ENCODE results near the gene ASXL2.

DNA sequence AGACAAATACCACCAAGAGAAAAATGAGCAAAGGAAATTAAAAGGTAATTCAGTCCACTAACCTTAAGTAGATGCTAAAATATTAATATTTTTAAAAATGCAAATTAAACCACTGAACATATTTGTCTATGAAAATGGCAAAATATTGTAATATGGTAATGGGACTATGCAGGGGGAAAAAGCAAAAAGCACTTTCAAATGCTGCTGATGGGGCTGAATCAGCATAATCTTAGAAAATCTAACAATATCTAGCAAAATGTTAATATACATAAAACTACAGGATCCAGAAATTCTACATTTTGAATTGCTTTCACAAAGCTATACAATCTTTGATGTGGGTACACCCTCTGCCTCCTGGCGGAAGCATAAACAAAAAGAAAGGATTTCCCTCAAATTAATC is 118.0 kb downstream of the ASXL2 start:
- TF ChIP-seq ZNF274 (IDR thresholded peaks at IDR 0.05; ENCODE audit: low read depth, low read length): no peak
- TF ChIP-seq SUZ12 (IDR thresholded peaks at IDR 0.05; ENCODE audit: extremely low read depth, insufficient read depth, insufficient read length): no peak

All from NT2/D1 (cell line).